ENCODE data around the gene ANLN. TPM values are rescaled to one million over a fixed set of nuclear protein-coding genes. Genes with fewer than 3 reads are reported as not detected.

The ANLN gene
- total RNA-seq, 1 donor from 2014 or later, result 0.73 TPM

GRCh38 chr7:36387435-36388231, 2.0 kb upstream of the ANLN start:
- ChIA-PET CTCF (no interaction called here), POLR2A (interaction anchor here (0.6 to 1.2 kb wide), 2 partner anchors 12 to 1061 kb away, joined by 3 to 4 read pairs; partner anchors contain the start of gene ELMO1)
- no peak for TF ChIP-seq CTCF (IDR thresholded peaks at IDR 0.05)
- Mint-ChIP-seq H3K4me1 (peaks cover 25% of the 10 kb centered on the region), H3K4me3 (no peak overlapping the region), H3K9me3 (no peaks in the 10 kb centered on the region), H3K27me3 (no peaks in the 10 kb centered on the region), H3K36me3 (ENCODE audit: low read depth) (no peaks in the 10 kb centered on the region), H3K27ac (no peak overlapping the region)
- ATAC-seq (ENCODE audit: low read depth) (no peak), DNase-seq (no peak)
- intact Hi-C loops (cut with micrococcal nuclease), result no loop called here

GRCh38 chr7:36388423-36388822, 1.2 kb upstream of the ANLN start:
- peaks cover 25% of the 10 kb centered on the region for H3K4me1 Mint-ChIP-seq
- H3K27ac Mint-ChIP-seq, result peak overlapping the region; percentile 42
- TF ChIP-seq CTCF (IDR thresholded peaks at IDR 0.05), result no peak
- ChIA-PET CTCF (no interaction called here), POLR2A (interaction anchor here (0.6 kb wide), 1 partner anchor 12 kb away, joined by 3 read pairs; no protein-coding TSS in a partner anchor)
- DNase-seq (no peak), ATAC-seq (ENCODE audit: low read depth) (no peak)
- no peaks in the 10 kb centered on the region for H3K9me3 Mint-ChIP-seq
- H3K27me3 Mint-ChIP-seq, result peaks cover 1% of the 10 kb centered on the region
- H3K4me3 Mint-ChIP-seq, result peak overlapping the region; percentile 74
- intact Hi-C loops (cut with micrococcal nuclease), result no loop called here
- H3K36me3 Mint-ChIP-seq (ENCODE audit: low read depth), result no peaks in the 10 kb centered on the region

GRCh38 chr7:36390199-36391090, 783 bp downstream of the ANLN start:
- H3K4me3 Mint-ChIP-seq, result peak overlapping the region; percentile 76
- no peak for TF ChIP-seq CTCF (IDR thresholded peaks at IDR 0.05)
- no peak overlapping the region for H3K27ac Mint-ChIP-seq
- intact Hi-C loops (cut with micrococcal nuclease), result loop anchor here (5.0 kb wide), 1 partner anchor 238 kb away; the partner anchor contains the start of gene EEPD1
- peaks cover 7% of the 10 kb centered on the region for H3K27me3 Mint-ChIP-seq
- ATAC-seq (ENCODE audit: low read depth) (peak; percentile 5), DNase-seq (peak; percentile 25)
- no peaks in the 10 kb centered on the region for H3K36me3 Mint-ChIP-seq (ENCODE audit: low read depth)
- ChIA-PET CTCF (interaction anchor here (1.5 kb wide), 1 partner anchor 23 kb away, joined by 6 read pairs; a partner anchor contains a TSS), POLR2A (no interaction called here)
- peaks cover 25% of the 10 kb centered on the region for H3K4me1 Mint-ChIP-seq
- no peaks in the 10 kb centered on the region for H3K9me3 Mint-ChIP-seq

- intact Hi-C loops (cut with micrococcal nuclease), result loop anchor here (5.0 kb wide), 1 partner anchor 239 kb away; the partner anchor contains the start of gene EEPD1
- Mint-ChIP-seq H3K27ac (no peak overlapping the region), H3K9me3 (no peaks in the 10 kb centered on the region), H3K4me1 (peaks cover 25% of the 10 kb centered on the region), H3K4me3 (peak overlapping the region; percentile 32), H3K27me3 (peaks cover 7% of the 10 kb centered on the region), H3K36me3 (ENCODE audit: low read depth) (no peaks in the 10 kb centered on the region)
- POLR2A ChIA-PET, result interaction anchor here (0.5 to 0.7 kb wide), 2 partner anchors 33 to 102 kb away, joined by 3 to 9 read pairs; no protein-coding TSS in a partner anchor
- ATAC-seq (ENCODE audit: low read depth) (no peak), DNase-seq (no peak)
- TF ChIP-seq CTCF (IDR thresholded peaks at IDR 0.05), result no peak
- CTCF ChIA-PET, result interaction anchor here (0.7 kb wide), 1 partner anchor 159 kb away, joined by 3 read pairs; no protein-coding TSS in a partner anchor
Measured at GRCh38 chr7:36391436-36392198, 2.0 kb downstream of the ANLN start.

Data from activated B cell treated with CpG ODN at 0.5 μM for 24 hours (primary cell).